SK-MEL-5 (cell line): Measurements from ENCODE around the gene ST7L. TPM values are rescaled to one million over a fixed set of nuclear protein-coding genes. Genes with fewer than 3 reads are reported as not detected.
"Not testable (repeated sequence)": the region's sequence is repeated elsewhere in the genome, so short reads cannot be mapped to it uniquely, and the experiment has no call there.

ENCODE experiments used
- DNase-seq: peaks from one replicate; pipeline ENCODE4 v3.0.0-alpha.2; 2016; ENCODE audit warnings: low read depth, low spot score
- in situ Hi-C: cut with HindIII; loops from 2 replicates; pipeline ENCODE4 v1.10.0; 2016; ENCODE audit warnings: low sequenced_read_pairs, high pct_unique_total_duplicates, low pct_unique_long_range_greater_than_20kb
- small RNA-seq, 2 experiments: library from RNA; depleted of rRNA; stranded (forward); fragments of <200 nt; gene quantifications; one replicate each; pipeline ENCODE3, GENCODE V24; 2014
- total RNA-seq: library from RNA; depleted of rRNA; stranded (reverse); fragments of >200 nt; shearing (Covaris generic); gene quantifications from 2 replicates; pipeline ENCODE4 v1.2.3, GENCODE V29; 2014; rRNA removed

Gene ST7L
- total RNA-seq, 1 experiment from 2014 or later: 23.8 TPM

DNA sequence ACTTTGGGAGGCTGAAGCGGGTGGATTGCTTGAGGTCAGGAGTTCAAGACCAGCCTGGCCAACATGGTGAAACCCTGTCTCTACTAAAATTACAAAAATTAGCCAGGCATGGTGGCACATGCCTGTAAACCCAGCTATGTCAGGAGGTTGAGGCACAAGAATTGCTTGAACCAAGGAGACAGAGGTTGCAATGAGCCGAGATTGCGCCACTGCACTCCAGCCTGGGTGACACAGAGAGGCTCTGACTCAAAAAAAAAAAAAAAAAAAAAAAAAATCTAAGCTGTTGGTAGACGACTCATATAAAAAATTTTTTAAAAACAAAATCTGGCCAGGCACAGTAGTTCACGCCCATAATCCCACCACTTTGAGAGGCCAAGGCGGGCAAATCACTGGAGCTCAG lies 131.3 kb downstream of the ST7L start:
- DNase-seq, in situ Hi-C loops: not testable (repeated sequence)

DNA sequence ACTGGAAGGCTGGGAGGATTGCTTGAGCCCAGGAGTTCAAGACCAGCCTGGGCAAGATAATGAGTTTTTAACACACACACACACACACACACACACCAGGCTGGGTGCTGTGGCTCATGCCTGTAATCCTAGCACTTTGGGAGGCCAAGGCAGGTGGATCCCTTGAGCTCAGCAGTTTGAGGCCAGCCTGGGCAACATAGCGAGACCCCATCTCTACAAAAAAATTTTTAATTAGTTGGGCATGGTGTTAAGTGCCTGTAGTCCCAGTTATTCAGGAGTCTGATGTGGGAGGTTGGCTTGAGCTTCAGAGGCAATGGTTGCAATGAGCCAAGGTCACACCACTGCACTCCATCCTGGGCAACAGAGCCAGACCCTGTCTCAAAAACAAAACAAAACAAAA lies 132.9 kb downstream of the ST7L start:
- DNase-seq, in situ Hi-C loops: not testable (repeated sequence)

DNA sequence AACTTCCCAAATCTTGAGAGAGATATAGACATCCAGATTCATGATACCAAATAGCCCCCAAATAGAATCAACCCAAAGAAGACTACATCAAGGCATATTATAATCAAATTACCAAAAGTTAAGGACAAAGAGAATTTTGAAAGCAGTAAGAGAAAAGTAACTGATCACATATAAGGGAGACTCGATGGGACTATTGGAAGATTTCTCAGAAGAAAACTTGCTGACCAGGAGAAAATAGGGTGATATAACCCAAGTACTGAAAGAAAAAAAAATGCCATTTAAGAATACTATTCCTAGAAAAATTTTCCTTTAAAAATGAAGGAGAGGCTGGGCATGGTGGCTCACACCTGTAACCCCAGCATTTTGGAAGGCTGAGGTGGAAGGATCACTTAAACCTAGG lies 140.6 kb downstream of the ST7L start:
- DNase-seq: no peak
- in situ Hi-C loops: no loop called here

DNA sequence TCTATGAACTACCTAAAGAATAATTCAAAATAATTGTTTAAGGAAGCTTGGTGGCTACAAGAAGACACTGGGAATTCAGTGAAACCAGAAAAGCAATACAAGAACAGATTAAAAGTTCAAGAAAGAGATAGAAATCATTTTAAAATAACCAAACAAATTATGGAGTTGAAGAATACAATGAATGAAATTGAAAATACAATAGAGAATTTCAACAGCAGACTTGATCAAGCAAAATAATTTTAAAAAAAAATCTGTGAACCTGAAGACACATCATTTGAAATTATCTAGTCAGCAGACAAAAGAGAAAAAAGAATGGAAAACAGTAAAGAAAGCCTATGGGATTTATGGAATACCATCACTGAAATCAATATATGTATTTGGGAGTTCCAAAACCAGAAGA lies 141.4 kb downstream of the ST7L start:
- in situ Hi-C loops: no loop called here

More for the DNA sequence above, 141.4 kb downstream of the ST7L start:
- DNase-seq: no peak

Small RNAs within 50 kb of the gene (small RNA-seq; reads per million reads assigned to genes)
- 0 to 0.10 reads per million in 2 experiments for gene RNU7-70P

Other genes with a start within 250 kb of the ST7L start
- gene CTTNBP2NL, start 222.9 kb downstream of the ST7L start, total RNA-seq: 2.8 and 3.4 TPM in 2 replicates
- gene WNT2B, start 110.2 kb downstream of the ST7L start, total RNA-seq: 0.13 and 0.37 TPM in 2 replicates
- gene CAPZA1, start 691 bp upstream of the ST7L start, total RNA-seq: 137 and 146 TPM in 2 replicates
- gene MOV10, start 55.5 kb upstream of the ST7L start, total RNA-seq: 29.1 TPM in 2 replicates
- gene RHOC, start 88.0 kb upstream of the ST7L start, total RNA-seq: 100 and 125 TPM in 2 replicates
- gene PPM1J, start 96.2 kb upstream of the ST7L start, total RNA-seq: 0.40 and 0.61 TPM in 2 replicates